CD4-positive, alpha-beta T cell treated with Interleukin-4 for 1 hour (primary cell): ENCODE data around the gene MAP4K5.
A peak's percentile ranks its signal among the peaks of the same experiment; 100 is the strongest.

Source experiments
- DNase-seq, 2 donors: peaks; one replicate each; pipeline ENCODE4 v3.0.0-alpha.2; 2020 to 2022

MAP4K5 gene

DNA sequence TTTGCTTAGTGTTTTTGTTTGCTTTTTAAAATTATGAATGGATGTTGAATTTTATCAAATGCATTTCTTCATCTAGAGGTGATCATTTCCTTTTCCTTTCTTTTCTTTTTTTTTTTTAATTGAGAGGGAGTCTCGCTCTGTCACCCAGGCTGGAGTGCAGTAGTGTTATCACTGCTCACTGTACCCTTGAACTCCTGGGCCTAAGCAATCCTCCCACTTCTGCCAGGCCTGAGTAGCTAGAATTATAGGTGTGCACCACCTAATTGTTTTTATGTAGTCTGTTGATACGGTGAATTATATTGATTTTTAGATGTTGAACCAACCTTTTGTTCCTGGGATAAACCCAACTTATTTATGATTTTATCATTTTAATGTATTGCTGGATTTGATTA is 134.2 kb downstream of the MAP4K5 start:
- DNase-seq, result no peak

DNA sequence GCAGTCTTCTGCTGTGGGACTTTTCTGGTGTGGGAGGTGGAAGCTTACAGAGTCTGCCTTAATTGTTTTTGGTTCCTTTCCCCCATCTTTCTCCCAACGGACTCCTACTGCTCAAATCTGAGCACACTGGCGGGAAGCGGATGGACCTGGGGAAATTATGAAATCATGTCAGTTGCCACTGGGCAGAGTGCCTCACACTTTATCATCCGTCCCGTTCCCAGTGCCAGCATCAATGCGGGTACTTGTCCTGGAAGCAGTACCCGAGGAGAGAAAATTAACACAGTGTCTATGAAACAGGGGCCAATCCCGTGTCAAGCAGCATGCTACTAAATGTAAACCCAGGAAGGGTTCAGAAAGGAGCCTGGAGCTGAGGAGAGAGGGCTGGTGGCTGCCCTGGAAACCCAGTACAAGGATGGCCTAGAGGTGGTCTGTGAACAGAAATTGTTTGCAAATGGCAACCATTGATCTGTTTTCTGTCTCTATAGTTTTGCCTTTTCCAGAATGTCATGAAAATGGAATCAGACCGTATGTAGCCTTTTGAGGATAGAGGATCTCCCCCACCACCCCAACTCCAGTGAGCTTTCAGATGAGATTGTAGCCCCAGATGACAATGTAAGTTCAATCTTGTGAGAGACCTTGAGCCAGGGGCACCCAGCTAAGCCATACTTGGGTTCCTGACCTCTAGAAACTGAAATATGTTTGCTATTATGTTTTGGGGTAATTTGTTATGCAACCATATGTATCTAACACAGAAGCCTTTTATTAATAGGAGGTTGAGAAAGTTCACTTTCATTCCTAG is 134.8 kb downstream of the MAP4K5 start:
- DNase-seq, result no peak

- peak; percentile 18 to 24 for DNase-seq
Observed at GRCh38 chr14:50396631-50397389, 135.6 kb downstream of the MAP4K5 start, which contains the start of gene CDKL1. Gene CDKL1 (minus strand): TSS chr14:50396881. CDS start chr14:50395868, 1,013 bp downstream.

DNA sequence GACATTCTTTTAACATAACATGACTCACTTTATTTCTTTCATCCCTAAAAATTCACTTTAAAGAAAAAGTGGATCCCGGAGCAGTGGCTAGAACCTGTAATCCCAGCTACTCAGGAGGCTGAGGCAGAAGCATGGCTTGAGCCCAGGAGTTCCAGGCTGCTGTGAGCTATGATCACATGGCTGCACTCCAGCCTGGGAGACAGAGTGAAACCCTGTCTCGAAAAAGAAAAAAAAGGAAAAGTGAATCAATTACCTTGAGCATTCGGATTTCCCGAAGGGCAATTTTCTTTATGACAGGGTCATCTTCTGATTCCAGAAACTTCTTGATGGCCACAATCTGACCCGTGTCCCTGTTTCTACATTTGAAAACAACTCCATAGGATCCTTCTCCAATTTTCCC is 136.9 kb downstream of the MAP4K5 start:
- no peak for DNase-seq

- DNase-seq, result no peak
Observed at GRCh38 chr14:50394713-50395112, 137.7 kb downstream of the MAP4K5 start.

DNA sequence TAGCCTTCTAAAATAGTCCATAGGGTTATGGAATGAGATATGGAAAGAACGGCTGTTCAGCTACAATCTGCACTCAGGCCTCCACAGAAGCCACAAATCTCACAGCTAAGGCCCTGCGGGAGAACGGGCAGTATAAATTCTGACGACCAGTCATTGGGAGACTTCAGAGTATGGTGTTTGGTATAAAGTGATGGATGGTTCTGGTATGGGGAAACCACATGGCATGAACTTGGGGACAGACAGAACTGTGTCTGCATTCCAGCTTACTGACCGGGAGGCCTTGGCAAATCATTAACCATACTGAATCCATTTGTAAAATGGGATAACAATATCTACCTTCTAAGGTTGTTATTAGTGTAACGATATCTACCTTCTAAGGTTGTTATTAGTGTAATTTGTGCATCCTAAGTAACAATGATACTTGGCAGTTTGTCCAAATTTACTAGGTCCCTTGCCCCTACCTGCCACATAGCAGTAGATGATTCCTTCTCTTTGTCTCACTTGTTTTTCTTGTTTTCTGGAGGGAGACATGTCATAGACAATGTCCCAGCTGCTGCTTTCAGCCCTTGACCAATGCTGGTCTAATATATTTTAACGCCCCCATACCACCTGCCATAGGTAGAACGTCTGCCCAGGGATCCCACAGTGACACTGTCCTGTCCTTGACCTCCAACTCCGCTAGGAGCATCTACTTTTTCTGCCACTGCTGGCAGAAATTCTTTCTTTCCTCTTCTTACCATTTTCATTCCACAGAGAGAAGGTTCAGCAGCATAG is 142.5 kb downstream of the MAP4K5 start:
- DNase-seq, result no peak

GRCh38 chr14:50388256-50388931 is 144.0 kb downstream of the MAP4K5 start:
- no peak for DNase-seq

- no peak for DNase-seq
Observed at GRCh38 chr14:50387548-50387947, 144.8 kb downstream of the MAP4K5 start.

GRCh38 chr14:50383618-50384225 is 148.6 kb downstream of the MAP4K5 start:
- no peak for DNase-seq

- DNase-seq, result no peak
Observed at GRCh38 chr14:50381823-50382287, 150.5 kb downstream of the MAP4K5 start.

DNA sequence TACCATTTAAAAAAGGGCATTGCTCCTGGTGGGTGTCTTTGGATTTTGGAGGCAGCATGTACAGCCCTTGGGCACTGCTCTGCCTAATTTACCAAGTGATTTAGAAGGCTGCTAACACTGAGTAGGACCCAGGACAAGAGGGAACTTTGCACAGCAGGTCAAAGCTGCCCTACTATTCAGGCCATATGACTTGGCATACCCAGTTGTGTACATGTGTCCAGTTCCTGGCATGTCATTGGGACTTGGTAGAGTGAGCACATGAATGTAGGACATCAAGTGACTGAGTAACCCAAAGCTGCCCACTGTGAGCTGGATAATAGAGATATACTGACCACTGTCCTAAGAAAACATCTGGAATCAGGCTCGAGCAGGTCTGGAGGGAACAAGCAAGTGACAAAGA is 151.4 kb downstream of the MAP4K5 start:
- no peak for DNase-seq

- no peak for DNase-seq
Observed at GRCh38 chr14:50380455-50380854, 151.9 kb downstream of the MAP4K5 start.

DNA sequence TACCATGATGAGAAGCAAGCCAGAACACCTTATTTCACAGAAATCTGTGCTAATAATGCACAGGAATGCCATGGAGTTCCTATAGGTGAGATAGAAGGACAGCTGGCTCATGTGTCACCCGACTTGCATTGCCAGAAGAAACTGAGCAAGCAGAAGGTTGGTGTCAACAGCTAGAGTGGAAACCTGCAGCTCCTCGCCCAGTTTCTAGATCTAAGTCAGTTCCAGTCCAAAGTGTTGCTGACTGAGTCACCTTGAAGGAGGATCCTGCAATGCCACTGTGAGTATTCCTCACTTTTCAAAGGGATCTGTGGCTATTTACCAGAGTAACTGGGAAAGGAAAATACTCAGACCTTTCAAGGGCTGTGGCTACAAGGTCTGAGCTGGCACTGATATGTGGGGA is 152.8 kb downstream of the MAP4K5 start:
- DNase-seq, result no peak

DNA sequence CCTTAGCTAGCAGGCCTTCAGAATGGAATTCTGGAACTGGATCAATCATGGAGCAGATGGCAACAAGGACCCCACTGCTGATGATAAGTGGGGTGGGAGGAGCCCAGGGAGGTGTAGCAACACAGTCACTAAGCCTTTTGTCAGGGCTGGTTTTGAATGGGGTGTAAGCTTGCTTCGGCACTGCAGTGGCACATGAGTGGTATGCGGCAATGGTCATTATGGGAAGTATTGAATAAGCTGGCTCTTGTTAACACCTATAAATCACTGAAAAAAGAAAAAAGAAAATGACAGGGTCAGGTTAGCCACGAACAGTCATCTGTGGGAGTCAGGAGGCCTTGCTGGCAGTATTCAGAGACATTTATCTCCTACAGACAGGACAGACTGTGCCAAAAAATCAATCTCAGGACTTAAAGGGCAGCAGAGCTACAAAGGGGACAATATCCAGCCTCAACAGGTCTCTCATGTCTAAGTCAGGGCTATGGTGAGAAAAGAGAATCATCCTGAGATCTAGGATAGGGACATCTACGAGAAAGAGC is 154.8 kb downstream of the MAP4K5 start:
- no peak for DNase-seq

- DNase-seq, result no peak
Observed at GRCh38 chr14:50375760-50376159, 156.6 kb downstream of the MAP4K5 start.

DNA sequence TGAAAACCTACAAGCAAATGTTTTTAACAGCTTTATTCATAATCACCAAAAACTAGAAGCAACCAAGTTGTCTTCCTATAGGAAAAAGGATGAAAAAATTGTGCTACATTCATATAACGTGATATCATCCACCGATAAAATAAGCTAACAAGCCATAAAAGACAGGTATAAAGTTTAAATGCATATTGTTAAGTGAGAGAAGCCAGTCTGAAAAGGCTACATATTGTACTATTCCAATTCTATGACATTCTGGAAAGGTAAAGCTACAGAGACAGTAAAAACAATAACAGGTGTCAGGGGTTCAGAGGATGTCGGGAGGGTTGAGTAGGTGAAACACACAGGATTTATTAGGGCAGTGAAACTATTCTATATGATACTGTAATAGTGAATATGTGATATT is 158.4 kb downstream of the MAP4K5 start:
- DNase-seq, result no peak

- no peak for DNase-seq
Observed at GRCh38 chr14:50371546-50371945, 160.8 kb downstream of the MAP4K5 start.
